Memory B cell (primary cell): ENCODE measurements around the gene TLCD2.
"Not testable (repeated sequence)": the region's sequence is repeated elsewhere in the genome, so short reads cannot be mapped to it uniquely, and the experiment has no call there.

Experiments used
- ATAC-seq: fragments of 150-1000 bp; cut with Tn5 transposase; 2 replicates; pipeline ENCODE4 v1.10.0; 2021; ENCODE audit warnings: low read depth, mild to moderate bottlenecking, moderate library complexity
- DNase-seq, 2 donors: peaks; one replicate each; pipeline ENCODE4 v3.0.0; 2022; ENCODE audit warnings: low spot score in 2 of 2
- H3K27ac Mint-ChIP-seq: one replicate; pipeline ENCODE4 v1.8.0; 2022; ENCODE audit warnings: mild to moderate bottlenecking, moderate library complexity, mixed read lengths
- H3K27me3 Mint-ChIP-seq: one replicate; pipeline ENCODE4 v1.8.0; 2022; ENCODE audit warnings: mixed read lengths
- H3K36me3 Mint-ChIP-seq: one replicate; pipeline ENCODE4 v1.8.0; 2022; ENCODE audit warnings: mild to moderate bottlenecking, mixed read lengths
- H3K4me1 Mint-ChIP-seq: one replicate; pipeline ENCODE4 v1.8.0; 2022; ENCODE audit warnings: mixed read lengths
- H3K4me3 Mint-ChIP-seq: one replicate; pipeline ENCODE4 v1.8.0; 2022; ENCODE audit warnings: mild to moderate bottlenecking, moderate library complexity, mixed read lengths
- H3K9me3 Mint-ChIP-seq: one replicate; pipeline ENCODE4 v1.8.0; 2022; ENCODE audit warnings: mixed read lengths

The TLCD2 gene

DNA sequence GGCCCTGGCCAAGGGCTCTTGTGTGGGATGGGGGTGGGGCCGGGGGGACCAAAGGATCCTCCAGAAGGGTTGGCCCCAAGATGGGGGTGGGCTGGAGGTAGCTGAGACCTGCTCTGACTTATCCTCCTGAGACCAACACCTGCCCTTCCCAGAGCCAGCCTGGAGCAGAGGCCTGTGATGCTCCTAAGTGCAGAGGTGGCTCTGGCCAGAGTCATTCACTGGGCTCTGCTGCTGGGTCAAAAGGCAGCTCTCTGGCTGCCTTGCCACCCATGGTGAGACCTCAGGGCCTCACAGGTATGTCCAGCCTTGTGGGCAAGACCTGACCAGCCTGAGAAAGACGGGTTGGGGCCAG, 32.9 kb upstream of the TLCD2 start:
- ATAC-seq, result no peak

DNA sequence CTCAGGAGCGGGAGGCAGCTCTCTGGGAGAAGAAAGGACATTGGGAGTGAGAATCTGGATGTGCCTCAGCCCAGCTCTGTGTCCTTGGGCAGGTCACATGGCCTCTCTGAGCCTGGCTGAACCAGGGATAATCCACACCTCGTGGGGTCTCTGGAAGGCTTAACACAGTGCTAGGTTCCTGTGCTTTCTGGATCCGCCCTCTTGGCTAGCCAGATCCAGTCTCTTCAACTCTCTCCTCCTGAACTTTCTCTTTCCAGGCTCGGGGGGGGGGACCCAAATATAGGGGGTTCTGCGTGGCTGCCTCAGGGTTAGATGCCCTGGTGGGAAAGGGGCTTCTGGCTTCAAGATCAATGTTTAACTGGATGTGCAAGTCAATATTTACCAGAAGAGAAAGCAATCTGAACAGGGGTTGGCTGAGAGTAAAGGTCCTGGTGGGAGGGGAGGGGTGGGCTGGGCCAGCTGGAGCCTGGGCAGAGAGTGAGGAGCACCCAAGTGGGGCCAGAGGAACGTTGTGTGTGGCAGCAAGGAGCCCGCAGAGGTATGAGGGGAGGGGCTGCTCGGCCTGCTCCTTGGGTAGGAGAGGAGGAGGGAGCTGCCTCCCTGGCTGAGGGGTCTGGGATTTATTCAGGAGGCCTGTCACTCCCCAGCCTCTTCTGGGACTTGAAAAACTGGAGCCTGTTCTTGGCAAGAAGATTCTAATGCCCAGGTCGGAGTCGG, 32.4 kb upstream of the TLCD2 start, which contains the start of gene SERPINF2:
TSS of gene SERPINF2 (plus strand) at position 501 of the 717 bp plus-strand sequence. CDS start 2,125 bp downstream, outside the sequence.
- DNase-seq, result no peak
- no peaks in the 10 kb centered on the region for H3K27me3 Mint-ChIP-seq
- no peaks in the 10 kb centered on the region for H3K9me3 Mint-ChIP-seq
- no peak within 1 kb of the TSS for H3K27ac Mint-ChIP-seq
- peaks cover 13% of the 10 kb centered on the region for H3K36me3 Mint-ChIP-seq
- peaks cover 6% of the 10 kb centered on the region for H3K4me1 Mint-ChIP-seq
- H3K4me3 Mint-ChIP-seq, result no peak within 1 kb of the TSS
- no peak for ATAC-seq

More for the DNA sequence above, 32.9 kb upstream of the TLCD2 start:
- Mint-ChIP-seq H3K27ac (no peak overlapping the region), H3K36me3 (peaks cover 8% of the 10 kb centered on the region), H3K4me3 (no peak overlapping the region), H3K27me3 (no peaks in the 10 kb centered on the region), H3K4me1 (peaks cover 6% of the 10 kb centered on the region), H3K9me3 (no peaks in the 10 kb centered on the region)
- DNase-seq, result no peak

DNA sequence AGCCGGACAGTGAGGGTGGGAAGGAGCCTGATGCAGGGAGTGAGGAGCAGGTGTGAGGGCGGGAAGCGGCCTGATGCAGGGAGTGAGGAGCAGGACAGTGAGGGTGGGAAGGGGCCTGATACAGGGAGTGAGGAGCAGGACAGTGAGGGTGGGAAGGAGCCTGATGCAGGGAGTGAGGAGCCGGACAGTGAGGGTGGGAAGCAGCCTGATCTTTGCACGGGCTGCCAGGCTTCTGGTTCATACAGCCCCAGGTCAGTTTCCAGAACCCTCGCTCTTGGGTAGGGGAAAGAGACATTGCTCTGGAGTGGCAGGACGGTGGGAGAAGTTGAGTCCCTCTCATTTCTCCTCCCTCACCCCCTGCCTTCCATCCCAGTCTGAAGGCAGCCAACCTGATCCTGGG, 31.7 kb upstream of the TLCD2 start:
- H3K27me3 Mint-ChIP-seq, H3K27ac Mint-ChIP-seq, DNase-seq, H3K4me1 Mint-ChIP-seq, H3K9me3 Mint-ChIP-seq, H3K4me3 Mint-ChIP-seq, ATAC-seq: not testable (repeated sequence)
- H3K36me3 Mint-ChIP-seq, result peaks cover 19% of the 10 kb centered on the region

DNA sequence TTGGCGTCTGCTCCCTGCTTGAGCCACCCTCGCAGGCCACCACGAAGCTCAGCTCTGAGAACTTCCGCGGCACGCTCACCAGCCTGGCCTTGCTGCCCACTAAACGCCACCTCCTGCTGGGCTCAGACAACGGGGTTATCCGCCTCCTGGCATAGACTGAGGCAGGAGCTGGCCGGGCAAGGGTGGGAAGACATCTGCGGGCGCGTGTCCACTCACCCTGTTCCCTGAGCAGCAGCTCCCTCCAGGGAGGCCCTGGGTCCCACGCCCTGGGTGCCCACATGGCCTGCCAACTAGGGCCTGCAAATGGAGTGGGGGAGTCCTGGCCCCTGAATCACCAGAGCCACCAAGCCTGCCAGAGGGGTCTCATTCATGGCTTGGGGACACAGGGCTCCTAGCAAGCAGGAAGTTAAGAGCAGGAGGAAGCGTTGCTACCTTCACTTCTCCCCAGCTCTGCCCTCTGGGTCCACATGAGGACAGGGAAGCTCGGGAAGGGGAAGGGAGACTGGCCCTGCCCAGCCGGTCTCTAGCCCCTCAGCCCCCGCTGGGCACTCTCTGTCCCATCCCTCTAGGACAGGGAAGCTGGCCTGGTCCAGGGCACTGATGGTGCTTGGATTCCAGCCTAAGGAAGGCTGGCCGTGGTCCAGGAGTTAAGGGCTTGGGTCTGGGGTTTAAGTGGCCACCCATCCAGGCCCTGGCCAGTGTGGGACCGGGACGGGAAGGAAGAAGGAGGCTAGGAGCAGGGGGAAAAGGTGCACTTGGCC, 27.5 kb upstream of the TLCD2 start:
- ATAC-seq (no peak), DNase-seq (no peak)
- peaks cover 28% of the 10 kb centered on the region for H3K36me3 Mint-ChIP-seq
- H3K27me3 Mint-ChIP-seq, result no peaks in the 10 kb centered on the region
- no peak overlapping the region for H3K4me3 Mint-ChIP-seq
- no peak overlapping the region for H3K27ac Mint-ChIP-seq
- H3K4me1 Mint-ChIP-seq, result peaks cover 16% of the 10 kb centered on the region
- H3K9me3 Mint-ChIP-seq, result no peaks in the 10 kb centered on the region

DNA sequence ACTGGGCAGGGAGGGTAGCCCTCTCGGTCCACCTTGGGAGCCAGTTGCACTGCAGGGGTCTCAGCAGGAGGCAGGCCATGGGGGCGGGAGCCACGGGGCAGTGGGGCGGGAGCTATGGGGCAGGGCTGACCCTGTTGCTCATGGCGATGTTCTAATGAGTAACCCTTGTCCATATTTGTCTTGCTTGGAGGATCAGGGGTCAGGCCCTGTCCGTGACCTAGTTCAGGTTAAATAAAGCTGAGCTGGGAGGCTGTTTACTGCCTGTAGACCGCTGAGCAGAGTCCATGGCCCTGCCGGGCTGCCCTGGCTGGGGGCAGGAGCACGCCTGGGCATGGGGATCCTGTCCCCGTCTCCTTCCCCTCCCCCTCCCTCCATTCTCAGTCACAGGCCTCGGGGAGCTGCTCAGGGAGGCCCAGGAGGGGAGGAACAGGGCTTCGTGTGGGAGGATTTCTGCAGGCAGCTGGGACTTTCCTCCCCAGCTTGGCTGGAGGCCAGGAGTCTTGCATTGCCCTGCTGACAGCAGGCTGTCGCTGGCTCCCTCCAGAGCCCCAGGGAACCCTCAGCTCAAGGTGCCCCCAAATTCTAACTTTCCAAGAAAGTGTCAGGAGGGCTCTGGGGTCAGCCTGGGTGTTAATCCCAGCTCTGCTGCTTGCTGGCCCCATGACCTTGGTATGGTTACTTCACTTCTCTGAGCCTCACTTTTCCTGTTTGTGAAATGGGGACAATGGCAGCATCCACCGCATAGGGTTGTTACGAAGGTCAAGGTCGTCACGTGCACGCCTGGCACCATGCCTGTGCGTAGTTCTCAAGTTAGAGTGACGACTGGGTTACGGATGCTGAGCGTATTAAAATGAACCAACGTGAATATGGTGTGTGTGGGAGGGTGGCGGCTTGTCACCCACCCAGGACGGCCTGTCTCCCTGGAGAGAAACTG, 26.4 kb upstream of the TLCD2 start:
- H3K36me3 Mint-ChIP-seq, result peaks cover 30% of the 10 kb centered on the region

DNA sequence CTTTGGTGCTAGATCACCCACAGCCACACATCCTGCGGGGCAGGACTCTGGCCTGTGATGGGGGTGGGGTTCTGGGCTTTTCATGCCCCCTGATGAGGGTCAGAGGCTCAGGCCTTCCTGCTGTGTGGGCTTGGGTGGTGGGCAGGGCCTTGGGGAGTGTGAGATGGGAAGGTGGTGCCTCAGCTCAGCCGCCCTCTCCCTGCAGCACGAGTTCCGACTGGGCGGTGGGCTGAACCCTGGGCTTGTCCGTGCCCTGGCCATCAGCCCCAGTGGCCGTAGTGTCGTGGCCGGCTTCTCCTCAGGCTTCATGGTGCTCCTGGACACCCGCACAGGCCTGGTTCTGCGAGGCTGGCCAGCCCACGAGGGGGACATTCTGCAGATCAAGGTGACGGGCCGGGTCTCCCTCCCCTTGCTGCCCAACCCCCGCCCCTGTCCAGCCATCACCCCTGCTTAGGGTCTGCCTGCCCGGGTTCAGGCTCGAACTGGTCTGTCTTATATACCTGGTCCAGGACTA, 25.7 kb upstream of the TLCD2 start:
- no peaks in the 10 kb centered on the region for H3K27me3 Mint-ChIP-seq
- peaks cover 29% of the 10 kb centered on the region for H3K36me3 Mint-ChIP-seq
- DNase-seq, result no peak
- no peaks in the 10 kb centered on the region for H3K9me3 Mint-ChIP-seq
- peaks cover 12% of the 10 kb centered on the region for H3K4me1 Mint-ChIP-seq
- no peak overlapping the region for H3K4me3 Mint-ChIP-seq
- H3K27ac Mint-ChIP-seq, result no peak overlapping the region
- ATAC-seq, result no peak

More for the DNA sequence above, 26.4 kb upstream of the TLCD2 start:
- no peak for ATAC-seq
- no peaks in the 10 kb centered on the region for H3K9me3 Mint-ChIP-seq
- no peak overlapping the region for H3K4me3 Mint-ChIP-seq
- H3K27me3 Mint-ChIP-seq, result no peaks in the 10 kb centered on the region
- no peak overlapping the region for H3K27ac Mint-ChIP-seq
- peaks cover 16% of the 10 kb centered on the region for H3K4me1 Mint-ChIP-seq
- no peak for DNase-seq

DNA sequence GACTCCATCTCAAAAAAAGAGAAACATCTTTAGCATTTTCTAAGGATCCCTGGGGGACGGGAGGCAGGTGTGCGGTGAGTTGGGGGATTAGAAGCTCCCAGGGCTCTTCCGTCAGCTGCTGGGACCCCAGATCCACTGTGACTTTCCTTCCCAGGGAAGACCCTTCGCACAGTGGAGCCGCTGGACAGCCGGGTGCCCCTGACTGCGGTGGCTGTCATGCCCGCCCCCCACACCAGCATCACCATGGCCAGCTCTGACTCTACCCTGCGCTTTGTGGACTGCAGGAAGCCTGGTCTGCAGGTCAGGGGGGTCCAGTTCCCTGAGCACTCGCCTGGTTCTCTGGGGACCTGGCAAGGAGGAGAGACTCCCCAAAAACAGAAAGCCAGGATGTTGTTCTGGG, 25.2 kb upstream of the TLCD2 start:
- Mint-ChIP-seq H3K27me3 (no peaks in the 10 kb centered on the region), H3K9me3 (no peaks in the 10 kb centered on the region), H3K4me1 (peaks cover 12% of the 10 kb centered on the region), H3K27ac (no peak overlapping the region), H3K4me3 (no peak overlapping the region), H3K36me3 (peaks cover 29% of the 10 kb centered on the region)
- DNase-seq (no peak), ATAC-seq (no peak)

DNA sequence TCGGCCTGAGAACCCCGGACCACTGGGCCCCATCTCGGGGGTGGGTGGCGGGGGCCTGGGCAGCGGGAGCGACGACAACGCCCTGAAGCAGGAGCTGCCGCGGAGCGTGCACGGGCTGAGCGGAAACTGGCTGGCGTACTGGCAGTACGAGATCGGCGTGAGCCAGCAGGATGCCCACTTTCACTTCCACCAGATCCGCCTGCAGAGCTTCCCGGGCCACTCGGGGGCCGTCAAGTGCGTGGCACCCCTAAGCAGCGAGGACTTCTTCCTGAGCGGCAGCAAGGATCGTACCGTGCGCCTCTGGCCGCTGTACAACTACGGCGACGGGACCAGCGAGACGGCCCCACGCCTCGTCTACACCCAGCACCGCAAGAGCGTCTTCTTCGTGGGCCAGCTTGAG, 23.6 kb upstream of the TLCD2 start:
- peaks cover 20% of the 10 kb centered on the region for H3K4me1 Mint-ChIP-seq
- no peaks in the 10 kb centered on the region for H3K27me3 Mint-ChIP-seq
- H3K27ac Mint-ChIP-seq, result no peak overlapping the region
- ATAC-seq (peak; percentile 29), DNase-seq (no peak)
- no peaks in the 10 kb centered on the region for H3K9me3 Mint-ChIP-seq
- peaks cover 34% of the 10 kb centered on the region for H3K36me3 Mint-ChIP-seq
- no peak overlapping the region for H3K4me3 Mint-ChIP-seq

DNA sequence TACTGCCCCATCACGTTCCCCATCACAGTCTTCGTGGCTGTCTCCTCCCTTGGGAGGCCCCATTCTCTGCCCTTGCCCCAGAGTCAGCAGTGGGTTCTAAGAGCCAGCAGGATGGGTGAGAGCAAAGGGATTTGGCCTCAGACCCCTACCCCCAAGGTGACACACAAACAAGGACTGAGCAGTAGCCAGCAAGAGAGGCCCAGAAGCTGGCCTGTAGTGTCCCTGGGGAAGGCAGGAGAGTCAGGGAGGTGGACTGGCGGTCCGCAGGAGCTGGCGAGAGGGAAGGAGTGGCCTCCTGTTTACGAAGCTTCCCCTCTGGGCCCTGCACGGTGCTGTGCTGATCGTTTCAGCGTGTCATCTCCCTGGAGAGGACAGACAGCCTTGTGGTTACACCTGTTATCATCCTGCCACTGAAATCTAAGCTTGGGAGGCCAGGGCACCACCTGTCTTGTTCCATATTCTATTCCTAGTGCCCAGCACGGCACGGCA, 22.7 kb upstream of the TLCD2 start:
- DNase-seq, result no peak
- H3K9me3 Mint-ChIP-seq, result no peaks in the 10 kb centered on the region
- H3K4me3 Mint-ChIP-seq, result peak overlapping the region; percentile 68
- H3K27me3 Mint-ChIP-seq, result no peaks in the 10 kb centered on the region
- ATAC-seq, result peak; percentile 88
- H3K36me3 Mint-ChIP-seq, result peaks cover 33% of the 10 kb centered on the region
- peaks cover 24% of the 10 kb centered on the region for H3K4me1 Mint-ChIP-seq
- peak overlapping the region; percentile 89 for H3K27ac Mint-ChIP-seq

DNA sequence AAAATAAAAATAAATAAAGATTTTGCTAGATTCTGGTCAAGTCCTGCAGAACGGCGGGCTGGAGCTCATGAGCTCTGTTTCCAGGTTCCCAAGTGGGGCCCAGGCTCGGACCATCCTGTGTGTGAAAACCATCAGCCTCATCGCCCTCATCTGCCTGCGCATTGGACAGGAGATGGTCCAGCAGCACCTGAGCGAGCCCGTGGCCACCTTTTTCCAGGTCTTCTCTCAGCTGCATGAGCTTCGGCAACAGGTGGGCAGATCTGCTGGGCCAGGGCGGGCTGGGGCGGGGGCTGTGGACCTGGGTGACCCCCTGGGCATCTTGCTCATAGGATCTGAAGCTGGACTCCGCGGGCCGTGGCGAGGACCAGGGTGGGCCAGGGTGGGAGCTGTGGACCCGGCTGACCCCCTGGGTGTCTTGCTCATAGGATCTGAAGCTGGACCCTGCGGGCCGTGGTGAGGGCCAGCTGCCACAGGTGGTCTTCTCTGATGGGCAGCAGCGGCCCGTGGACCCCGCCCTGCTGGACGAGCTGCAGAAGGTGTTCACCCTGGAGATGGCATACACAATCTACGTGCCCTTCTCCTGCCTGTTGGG, 22.2 kb upstream of the TLCD2 start:
- H3K36me3 Mint-ChIP-seq, result peaks cover 27% of the 10 kb centered on the region
- H3K27me3 Mint-ChIP-seq, result no peaks in the 10 kb centered on the region
- H3K27ac Mint-ChIP-seq, result peak overlapping the region; percentile 89
- DNase-seq (no peak), ATAC-seq (no peak)
- no peaks in the 10 kb centered on the region for H3K9me3 Mint-ChIP-seq
- H3K4me1 Mint-ChIP-seq, result peaks cover 24% of the 10 kb centered on the region
- peak overlapping the region; percentile 68 for H3K4me3 Mint-ChIP-seq

DNA sequence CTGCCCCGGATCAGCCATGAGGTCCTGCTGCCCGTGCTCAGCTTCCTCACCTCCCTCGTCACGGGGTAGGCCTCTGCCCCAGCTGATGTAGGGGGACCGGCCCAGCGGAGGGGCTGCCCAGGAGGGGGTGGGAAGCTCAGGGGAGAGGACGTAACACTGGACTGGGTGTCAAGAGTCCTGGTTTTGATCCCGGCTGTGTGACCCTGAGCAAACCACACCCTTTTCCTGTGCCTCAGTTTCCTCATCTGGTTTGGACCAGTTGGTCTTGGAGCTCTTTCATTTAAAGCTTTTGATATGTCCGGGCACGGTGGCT, 21.0 kb upstream of the TLCD2 start:
- Mint-ChIP-seq H3K9me3 (no peaks in the 10 kb centered on the region), H3K27me3 (no peaks in the 10 kb centered on the region), H3K27ac (no peak overlapping the region), H3K4me3 (no peak overlapping the region), H3K36me3 (peaks cover 22% of the 10 kb centered on the region), H3K4me1 (peaks cover 24% of the 10 kb centered on the region)
- ATAC-seq (no peak), DNase-seq (no peak)

DNA sequence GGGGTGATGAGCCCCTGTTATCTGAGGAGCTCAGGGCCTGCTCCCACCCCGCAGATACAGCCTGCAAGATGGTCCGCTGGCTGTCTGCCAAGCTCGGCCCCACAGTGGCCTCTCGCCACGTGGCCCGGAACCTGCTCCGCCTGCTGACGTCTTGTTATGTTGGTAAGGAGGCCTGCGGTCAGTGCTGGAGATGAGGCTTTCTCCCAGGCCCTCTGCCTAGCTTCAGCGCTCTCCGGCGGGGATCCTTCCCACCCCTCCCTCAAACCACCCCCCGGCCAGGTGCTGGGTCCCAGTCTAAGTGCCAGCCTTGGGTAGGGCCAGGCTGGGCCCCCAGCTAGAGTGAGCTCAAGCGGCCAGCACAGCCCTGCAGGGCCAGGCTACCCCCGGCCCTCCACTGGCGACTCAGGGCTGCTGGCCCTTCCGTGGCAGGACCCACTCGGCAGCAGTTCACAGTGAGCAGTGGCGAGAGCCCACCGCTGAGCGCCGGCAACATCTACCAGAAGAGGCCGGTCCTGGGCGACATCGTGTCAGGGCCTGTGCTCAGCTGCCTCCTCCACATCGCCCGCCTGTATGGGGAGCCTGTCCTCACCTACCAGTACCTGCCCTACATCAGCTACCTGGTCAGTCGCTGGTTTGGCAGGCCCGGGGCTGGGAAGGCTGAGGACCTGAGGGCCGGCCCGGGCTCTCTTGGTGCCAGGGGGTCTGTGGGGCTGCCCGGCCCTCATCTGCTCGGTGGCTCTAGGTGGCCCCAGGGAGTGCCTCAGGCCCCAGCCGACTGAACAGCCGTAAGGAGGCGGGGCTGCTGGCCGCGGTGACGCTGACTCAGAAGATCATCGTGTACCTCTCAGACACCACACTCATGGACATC, 20.4 kb upstream of the TLCD2 start:
- Mint-ChIP-seq H3K27me3 (no peaks in the 10 kb centered on the region), H3K9me3 (no peaks in the 10 kb centered on the region), H3K27ac (no peak overlapping the region), H3K4me3 (no peak overlapping the region), H3K36me3 (peaks cover 22% of the 10 kb centered on the region), H3K4me1 (peaks cover 26% of the 10 kb centered on the region)
- ATAC-seq, result no peak
- no peak for DNase-seq

DNA sequence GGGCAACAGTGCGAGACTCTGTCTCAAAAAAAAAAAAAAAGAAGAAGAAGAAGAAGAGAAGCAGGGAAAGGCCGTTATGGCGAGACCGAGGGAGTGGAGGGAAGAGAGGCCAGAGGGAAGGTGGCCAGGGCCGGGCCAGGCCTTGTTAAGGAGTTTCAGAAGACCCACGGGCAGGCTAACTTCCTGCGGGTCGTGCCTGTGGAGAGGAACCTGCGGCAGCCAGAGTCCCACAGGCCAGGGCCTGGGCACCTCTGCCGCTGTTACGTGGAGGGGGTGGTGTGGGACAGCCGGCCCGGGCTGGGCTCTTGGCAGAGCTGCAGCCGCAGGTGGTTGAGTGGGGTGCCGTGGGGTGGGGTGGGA, 19.8 kb upstream of the TLCD2 start:
- Mint-ChIP-seq H3K36me3 (peaks cover 22% of the 10 kb centered on the region), H3K4me1 (peaks cover 29% of the 10 kb centered on the region), H3K4me3 (peak overlapping the region; percentile 1), H3K27me3 (no peaks in the 10 kb centered on the region), H3K27ac (peak overlapping the region; percentile 64), H3K9me3 (no peaks in the 10 kb centered on the region)
- ATAC-seq, result no peak
- DNase-seq, result no peak
